Skin of body (tissue), 2 donors: ENCODE data around the gene AMZ1. TPM values are rescaled to one million over a fixed set of nuclear protein-coding genes. Genes with fewer than 3 reads are reported as not detected.
"Not testable (repeated sequence)": the region's sequence is repeated elsewhere in the genome, so short reads cannot be mapped to it uniquely, and the experiment has no call there.

ENCODE experiments used
- DNase-seq: peaks from one replicate; lab custom pipeline; 2025; lab: John Stamatoyannopoulos, UW
- total RNA-seq: library from RNA; depleted of rRNA; stranded (reverse); fragments of >200 nt; gene quantifications from one replicate; pipeline ENCODE4 v1.2.3, GENCODE V29; 2014

AMZ1 gene
- total RNA-seq, 1 donor from 2014 or later = 0.30 TPM

GRCh38 chr7:2689951-2690705 lies 2.1 kb downstream of the AMZ1 start:
- DNase-seq = no peak

GRCh38 chr7:2691011-2691707 lies 3.2 kb downstream of the AMZ1 start:
- DNase-seq = no peak

GRCh38 chr7:2691932-2692439 lies 4.0 kb downstream of the AMZ1 start:
- not testable (repeated sequence) for DNase-seq

- DNase-seq = no peak
These were observed 4.5 kb downstream of the AMZ1 start for GRCh38 chr7:2692543-2692942.

GRCh38 chr7:2693420-2694121 lies 5.6 kb downstream of the AMZ1 start:
- DNase-seq = not testable (repeated sequence)

GRCh38 chr7:2694122-2694436 lies 6.1 kb downstream of the AMZ1 start:
- DNase-seq = not testable (repeated sequence)

GRCh38 chr7:2698581-2699288 lies 10.7 kb downstream of the AMZ1 start:
- no peak for DNase-seq

- no peak for DNase-seq
These were observed 11.3 kb downstream of the AMZ1 start for GRCh38 chr7:2699289-2699620.

GRCh38 chr7:2700141-2700850 lies 12.3 kb downstream of the AMZ1 start:
- no peak for DNase-seq

- DNase-seq = no peak
These were observed 13.4 kb downstream of the AMZ1 start for GRCh38 chr7:2701424-2701823.

GRCh38 chr7:2701832-2702593 lies 14.0 kb downstream of the AMZ1 start:
- no peak for DNase-seq

- DNase-seq = no peak
These were observed 14.6 kb downstream of the AMZ1 start for GRCh38 chr7:2702594-2702957.

- no peak for DNase-seq
These were observed 17.5 kb downstream of the AMZ1 start for GRCh38 chr7:2705371-2706096.

- DNase-seq = no peak
These were observed 18.7 kb downstream of the AMZ1 start for GRCh38 chr7:2706685-2707126.

- DNase-seq = no peak
These were observed 19.5 kb downstream of the AMZ1 start for GRCh38 chr7:2707481-2707880.

- DNase-seq = no peak
These were observed 20.0 kb downstream of the AMZ1 start for GRCh38 chr7:2708041-2708440.

GRCh38 chr7:2708547-2709310 lies 20.7 kb downstream of the AMZ1 start:
- no peak for DNase-seq

GRCh38 chr7:2709553-2710285 lies 21.7 kb downstream of the AMZ1 start:
- DNase-seq = no peak
